Measurements from ENCODE around the gene FSTL1. TPM values are rescaled to one million over a fixed set of nuclear protein-coding genes. Genes with fewer than 3 reads are reported as not detected.

The FSTL1 gene, protein sequence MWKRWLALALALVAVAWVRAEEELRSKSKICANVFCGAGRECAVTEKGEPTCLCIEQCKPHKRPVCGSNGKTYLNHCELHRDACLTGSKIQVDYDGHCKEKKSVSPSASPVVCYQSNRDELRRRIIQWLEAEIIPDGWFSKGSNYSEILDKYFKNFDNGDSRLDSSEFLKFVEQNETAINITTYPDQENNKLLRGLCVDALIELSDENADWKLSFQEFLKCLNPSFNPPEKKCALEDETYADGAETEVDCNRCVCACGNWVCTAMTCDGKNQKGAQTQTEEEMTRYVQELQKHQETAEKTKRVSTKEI
- not detected in 2 replicates for total RNA-seq

DNA sequence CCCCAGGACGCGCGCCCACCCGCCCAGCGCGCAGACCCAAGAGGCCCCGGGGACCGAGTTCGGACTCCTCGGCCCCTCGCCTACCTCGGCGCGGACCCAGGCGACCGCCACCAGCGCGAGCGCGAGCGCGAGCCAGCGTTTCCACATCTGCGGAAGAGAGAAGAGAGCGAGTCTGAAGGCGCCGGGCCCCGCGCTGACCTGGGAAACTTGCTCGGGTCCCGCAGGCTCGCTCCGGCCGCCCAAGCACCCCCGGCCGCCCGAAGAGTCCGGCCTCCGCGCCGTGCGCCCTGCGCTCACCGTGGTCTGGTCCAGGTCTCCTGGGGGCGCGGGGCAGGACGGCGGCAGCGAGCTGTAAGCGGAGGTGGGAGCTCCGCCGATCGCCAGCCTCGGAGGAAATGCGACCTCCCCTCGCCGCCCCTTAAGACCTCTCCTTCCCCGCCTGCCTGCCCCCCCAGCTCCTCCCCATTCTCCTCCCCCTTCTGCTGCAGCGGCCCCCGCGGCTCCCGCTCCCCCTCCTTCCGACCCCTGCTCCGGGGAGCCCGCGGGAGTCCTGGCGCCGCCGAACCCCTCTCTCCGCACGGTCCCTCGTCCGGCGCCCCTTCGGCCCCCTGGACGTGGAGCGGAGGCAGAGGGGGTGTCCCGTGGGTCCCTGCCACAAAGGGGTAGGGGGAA lies at the start of gene FSTL1:
Gene FSTL1, minus strand, starts transcription at position 393 of the 672 bp plus-strand sequence. Its CDS starts 246 bp downstream, at position 147.
- peak within 1 kb of the TSS; percentile 82 for H3K4me3 Mint-ChIP-seq
- no peaks in the 10 kb centered on the region for H3K9me3 Mint-ChIP-seq
- peak within 1 kb of the TSS; percentile 15 for H3K27ac Mint-ChIP-seq
- no peak for DNase-seq (ENCODE audit: low spot score)
- H3K36me3 Mint-ChIP-seq (ENCODE audit: low read depth), result peaks cover 4% of the 10 kb centered on the region
- H3K4me1 Mint-ChIP-seq (ENCODE audit: low read depth), result no peaks in the 10 kb centered on the region
- H3K27me3 Mint-ChIP-seq (ENCODE audit: insufficient read depth), result peaks cover 46% of the 10 kb centered on the region
- intact Hi-C loops (cut with micrococcal nuclease), result no loop called here

DNA sequence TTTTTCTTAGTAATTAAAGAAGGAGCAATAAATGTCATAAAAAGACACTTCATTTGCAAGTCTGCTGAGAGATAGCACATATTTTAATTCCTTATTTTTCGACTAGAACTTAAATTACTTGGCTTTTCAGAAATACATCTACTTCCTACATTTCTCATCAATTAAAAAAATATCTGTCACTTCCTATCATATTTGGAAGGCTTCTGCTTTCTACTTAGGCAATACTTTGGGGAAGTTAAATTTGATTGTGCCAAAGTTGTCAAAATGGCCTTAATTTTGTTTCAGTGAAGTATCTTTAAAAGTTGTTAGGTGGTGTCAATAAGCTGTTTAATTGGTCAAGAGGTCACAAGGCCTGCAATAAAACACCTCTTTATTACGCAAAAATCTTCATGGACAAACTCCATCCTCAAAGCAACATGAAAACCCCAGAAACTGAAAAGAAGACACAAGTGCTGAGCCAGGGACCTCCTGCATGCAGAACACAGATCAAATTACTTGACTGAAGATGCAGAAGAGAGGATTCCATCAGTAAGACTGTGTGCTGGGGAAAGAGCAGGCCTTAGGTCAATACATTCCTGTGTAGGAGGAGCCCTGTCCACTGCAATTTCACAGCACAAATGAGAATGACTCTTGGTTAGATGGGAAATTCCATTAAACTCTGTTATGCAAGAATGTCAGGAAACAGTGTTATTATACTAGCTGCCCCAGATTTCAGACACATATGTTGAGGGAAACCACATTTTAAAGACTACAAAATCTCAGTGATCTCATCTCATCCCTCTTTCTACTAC lies 48.0 kb upstream of the FSTL1 start:
- no peak overlapping the region for H3K27ac Mint-ChIP-seq
- no peaks in the 10 kb centered on the region for H3K36me3 Mint-ChIP-seq (ENCODE audit: low read depth)
- no peak for DNase-seq (ENCODE audit: low spot score)
- no peak overlapping the region for H3K4me3 Mint-ChIP-seq
- H3K4me1 Mint-ChIP-seq (ENCODE audit: low read depth), result no peaks in the 10 kb centered on the region
- intact Hi-C loops (cut with micrococcal nuclease), result no loop called here
- H3K27me3 Mint-ChIP-seq (ENCODE audit: insufficient read depth), result peaks cover 5% of the 10 kb centered on the region
- H3K9me3 Mint-ChIP-seq, result peaks cover 9% of the 10 kb centered on the region

DNA sequence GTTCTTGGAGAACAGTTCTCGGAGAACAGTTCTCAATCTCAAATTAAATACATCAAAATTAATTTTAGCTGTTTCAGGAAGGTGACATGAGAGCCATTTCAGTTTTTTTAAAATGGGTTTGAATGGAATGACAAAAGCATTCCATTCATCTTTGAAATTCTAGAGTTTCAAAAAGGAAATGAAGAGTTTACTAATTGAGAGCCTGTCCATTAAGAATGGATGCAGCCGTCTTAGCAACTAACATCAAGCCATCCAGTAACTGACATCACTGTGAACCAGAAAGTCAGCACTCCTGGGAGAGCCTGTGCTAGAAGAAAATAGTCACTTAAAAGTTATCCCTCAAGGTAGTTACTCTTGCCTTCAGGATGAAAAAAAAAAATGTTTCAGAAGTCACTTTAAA lies 47.0 kb upstream of the FSTL1 start:
- DNase-seq (ENCODE audit: low spot score), result no peak
- Mint-ChIP-seq H3K9me3 (peaks cover 9% of the 10 kb centered on the region), H3K27ac (no peak overlapping the region), H3K4me1 (ENCODE audit: low read depth) (no peaks in the 10 kb centered on the region), H3K4me3 (no peak overlapping the region), H3K36me3 (ENCODE audit: low read depth) (no peaks in the 10 kb centered on the region), H3K27me3 (ENCODE audit: insufficient read depth) (peaks cover 5% of the 10 kb centered on the region)
- intact Hi-C loops (cut with micrococcal nuclease), result no loop called here

DNA sequence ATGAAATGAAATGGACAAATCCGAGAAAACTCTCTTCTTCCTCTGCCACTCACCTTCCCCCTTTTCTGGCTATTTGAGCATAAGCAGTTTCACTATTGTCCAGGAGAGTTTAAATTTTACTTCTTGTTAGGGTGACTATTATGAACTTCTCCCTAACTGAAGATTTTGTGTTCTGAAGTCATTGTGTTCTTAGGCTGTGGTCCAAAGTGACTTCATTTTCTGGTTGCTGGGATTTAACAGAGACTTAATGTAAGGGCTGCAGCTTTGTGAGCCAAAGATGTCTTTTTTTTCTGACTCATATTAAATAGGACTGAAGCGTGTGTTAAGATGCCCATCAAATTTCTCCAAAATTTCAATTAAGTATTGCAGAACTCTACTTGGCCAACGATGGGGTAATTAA lies 46.5 kb upstream of the FSTL1 start:
- peaks cover 9% of the 10 kb centered on the region for H3K9me3 Mint-ChIP-seq
- no peak overlapping the region for H3K4me3 Mint-ChIP-seq
- no peak overlapping the region for H3K27ac Mint-ChIP-seq
- no peaks in the 10 kb centered on the region for H3K4me1 Mint-ChIP-seq (ENCODE audit: low read depth)
- H3K36me3 Mint-ChIP-seq (ENCODE audit: low read depth), result no peaks in the 10 kb centered on the region
- intact Hi-C loops (cut with micrococcal nuclease), result no loop called here
- peaks cover 5% of the 10 kb centered on the region for H3K27me3 Mint-ChIP-seq (ENCODE audit: insufficient read depth)
- no peak for DNase-seq (ENCODE audit: low spot score)

DNA sequence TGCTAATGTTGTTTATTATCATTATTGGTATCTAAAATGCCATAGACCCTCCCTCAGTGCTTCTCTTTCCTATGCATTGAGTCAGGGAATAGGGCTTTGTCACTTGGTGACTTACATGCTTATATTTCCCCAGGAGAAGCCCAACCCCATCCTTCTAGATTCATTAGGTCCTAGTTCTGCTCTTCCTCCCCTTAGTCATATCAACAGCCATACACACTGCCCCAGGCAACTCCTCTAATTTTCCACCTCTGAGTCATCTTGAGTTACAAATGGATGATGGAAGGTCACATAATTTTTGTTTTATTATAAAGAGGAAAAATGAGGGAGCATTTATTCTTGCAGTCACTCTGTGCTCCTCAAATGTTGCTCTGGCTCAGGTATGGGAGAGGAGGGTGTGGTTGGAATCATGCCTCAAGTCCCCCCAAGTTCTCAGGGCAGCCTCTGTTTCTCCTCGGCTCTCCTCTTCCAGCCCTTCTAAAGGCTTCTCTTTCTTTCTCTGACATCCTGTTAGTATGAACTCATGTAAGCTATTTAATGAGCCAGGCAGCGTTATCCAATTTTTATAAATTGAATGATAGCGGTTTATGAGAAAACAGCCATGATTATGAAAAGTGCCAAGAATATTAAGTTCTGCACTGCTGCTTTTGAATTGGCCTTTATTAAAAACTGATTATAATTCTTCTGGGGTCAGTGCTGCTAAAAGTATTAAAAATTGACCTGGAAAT lies 45.6 kb upstream of the FSTL1 start:
- H3K36me3 Mint-ChIP-seq (ENCODE audit: low read depth), result no peaks in the 10 kb centered on the region
- no peak overlapping the region for H3K4me3 Mint-ChIP-seq
- peaks cover 5% of the 10 kb centered on the region for H3K27me3 Mint-ChIP-seq (ENCODE audit: insufficient read depth)
- no peak overlapping the region for H3K27ac Mint-ChIP-seq
- no peaks in the 10 kb centered on the region for H3K4me1 Mint-ChIP-seq (ENCODE audit: low read depth)
- peaks cover 9% of the 10 kb centered on the region for H3K9me3 Mint-ChIP-seq
- intact Hi-C loops (cut with micrococcal nuclease), result no loop called here
- DNase-seq (ENCODE audit: low spot score), result no peak

DNA sequence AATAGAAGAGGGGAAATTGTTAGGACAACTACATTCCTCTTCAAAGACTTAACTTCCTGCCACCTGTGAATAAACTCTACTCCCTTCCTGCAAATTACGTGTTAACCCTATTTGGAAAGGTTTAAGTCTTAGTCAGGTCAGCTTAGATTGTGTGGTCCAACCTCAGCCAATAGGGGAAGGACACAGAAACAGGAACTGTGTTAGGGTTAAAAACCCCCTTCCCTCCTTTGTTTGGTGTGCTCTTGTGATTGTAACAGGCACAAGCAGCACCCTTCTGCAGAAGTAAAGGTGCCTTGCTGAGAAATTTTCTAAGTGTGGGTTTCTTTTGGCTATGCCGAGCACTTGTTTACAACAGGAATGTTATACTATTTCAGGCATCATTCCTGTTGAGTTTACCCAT lies 45.0 kb upstream of the FSTL1 start:
- intact Hi-C loops (cut with micrococcal nuclease), result no loop called here
- Mint-ChIP-seq H3K27me3 (ENCODE audit: insufficient read depth) (peaks cover 5% of the 10 kb centered on the region), H3K27ac (no peak overlapping the region), H3K4me3 (no peak overlapping the region), H3K4me1 (ENCODE audit: low read depth) (no peaks in the 10 kb centered on the region), H3K36me3 (ENCODE audit: low read depth) (no peaks in the 10 kb centered on the region), H3K9me3 (peaks cover 9% of the 10 kb centered on the region)
- no peak for DNase-seq (ENCODE audit: low spot score)

DNA sequence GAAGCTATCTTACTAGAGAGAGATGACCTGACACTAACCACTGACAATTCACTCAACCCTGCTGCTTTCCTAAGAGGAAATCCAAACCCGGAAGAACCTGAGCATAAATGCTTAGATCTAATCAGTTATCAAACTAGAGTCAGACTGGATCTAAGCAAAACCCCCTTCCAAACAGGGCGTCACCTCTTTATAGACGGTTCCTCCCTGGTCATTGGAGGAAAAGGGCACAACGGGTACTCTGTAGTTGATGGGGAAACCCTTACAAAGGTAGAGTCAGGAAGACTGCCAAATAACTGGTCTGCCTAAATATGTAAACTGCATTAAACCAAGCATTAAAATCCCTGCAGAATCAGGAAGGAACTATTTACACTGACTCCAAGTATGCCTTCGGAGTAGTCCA lies 41.3 kb upstream of the FSTL1 start:
- no peaks in the 10 kb centered on the region for H3K4me1 Mint-ChIP-seq (ENCODE audit: low read depth)
- intact Hi-C loops (cut with micrococcal nuclease), result no loop called here
- peaks cover 2% of the 10 kb centered on the region for H3K27me3 Mint-ChIP-seq (ENCODE audit: insufficient read depth)
- no peak overlapping the region for H3K4me3 Mint-ChIP-seq
- H3K36me3 Mint-ChIP-seq (ENCODE audit: low read depth), result no peaks in the 10 kb centered on the region
- H3K27ac Mint-ChIP-seq, result no peak overlapping the region
- peaks cover 9% of the 10 kb centered on the region for H3K9me3 Mint-ChIP-seq
- DNase-seq (ENCODE audit: low spot score), result no peak

DNA sequence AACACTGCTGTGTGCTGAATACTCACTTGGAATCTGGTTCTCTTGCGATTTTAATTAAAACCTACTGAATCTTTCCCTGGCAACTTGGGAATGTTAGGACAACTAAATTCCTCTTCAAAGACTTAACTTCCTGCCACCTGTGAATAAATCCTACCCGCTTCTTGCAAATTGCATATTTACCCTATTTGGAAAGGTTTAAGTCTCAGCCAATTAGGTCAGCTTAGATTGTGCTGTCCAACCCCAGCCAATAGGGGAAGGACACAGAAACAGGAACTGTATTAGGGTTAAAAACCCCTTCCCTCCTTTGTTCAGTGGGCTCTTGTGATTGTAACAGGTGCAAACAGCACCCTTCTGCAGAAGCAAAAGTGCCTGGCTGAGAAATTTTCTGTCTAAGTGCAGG lies 38.6 kb upstream of the FSTL1 start:
- H3K27me3 Mint-ChIP-seq (ENCODE audit: insufficient read depth), result peaks cover 7% of the 10 kb centered on the region
- H3K4me1 Mint-ChIP-seq (ENCODE audit: low read depth), result no peaks in the 10 kb centered on the region
- no peak overlapping the region for H3K4me3 Mint-ChIP-seq
- DNase-seq (ENCODE audit: low spot score), result no peak
- H3K36me3 Mint-ChIP-seq (ENCODE audit: low read depth), result no peaks in the 10 kb centered on the region
- intact Hi-C loops (cut with micrococcal nuclease), result no loop called here
- peaks cover 4% of the 10 kb centered on the region for H3K9me3 Mint-ChIP-seq
- no peak overlapping the region for H3K27ac Mint-ChIP-seq

DNA sequence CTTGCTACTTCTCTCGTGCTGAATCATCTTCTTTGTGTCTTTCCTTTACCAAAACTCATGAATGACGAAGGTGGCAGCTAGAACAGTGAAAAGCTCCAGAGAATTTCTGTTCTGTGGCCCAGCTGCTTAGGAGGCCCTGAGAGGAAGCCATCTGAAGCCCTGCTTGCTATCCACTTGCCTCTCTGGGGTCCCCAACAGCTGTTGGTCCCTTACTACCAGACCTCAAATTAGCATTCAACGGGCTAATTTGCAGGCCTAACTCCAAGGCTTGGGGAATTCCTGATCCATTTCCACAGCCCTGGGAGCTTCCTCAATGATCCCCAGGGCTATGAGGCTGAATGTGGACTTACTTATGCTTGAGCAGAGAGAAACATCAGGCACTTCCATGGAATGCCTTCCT lies 37.5 kb upstream of the FSTL1 start:
- no peak overlapping the region for H3K27ac Mint-ChIP-seq
- H3K27me3 Mint-ChIP-seq (ENCODE audit: insufficient read depth), result peaks cover 5% of the 10 kb centered on the region
- intact Hi-C loops (cut with micrococcal nuclease), result no loop called here
- no peaks in the 10 kb centered on the region for H3K9me3 Mint-ChIP-seq
- H3K4me3 Mint-ChIP-seq, result no peak overlapping the region
- no peak for DNase-seq (ENCODE audit: low spot score)
- no peaks in the 10 kb centered on the region for H3K4me1 Mint-ChIP-seq (ENCODE audit: low read depth)
- no peaks in the 10 kb centered on the region for H3K36me3 Mint-ChIP-seq (ENCODE audit: low read depth)

DNA sequence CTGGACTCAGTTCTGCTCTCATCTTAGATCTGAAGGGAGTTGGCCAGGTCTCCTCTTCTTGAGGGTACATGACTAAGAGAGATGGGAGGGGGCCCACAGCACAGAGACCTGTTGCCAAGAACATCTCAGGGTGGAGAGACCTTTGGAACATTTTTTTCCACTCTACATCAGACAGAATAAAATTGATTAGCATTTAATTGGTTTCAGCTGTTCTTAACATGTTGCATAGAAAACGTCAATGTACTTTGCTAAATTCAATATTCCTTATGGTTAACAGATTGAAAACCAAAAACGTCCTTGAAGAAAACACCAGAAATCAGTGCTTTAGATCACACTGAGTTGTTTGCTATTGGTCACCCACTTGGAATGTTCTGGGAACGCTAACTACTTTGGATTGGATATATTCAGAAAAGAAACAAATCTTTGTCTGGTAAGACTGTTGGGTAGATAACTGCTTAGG lies 36.4 kb upstream of the FSTL1 start:
- Mint-ChIP-seq H3K36me3 (ENCODE audit: low read depth) (no peaks in the 10 kb centered on the region), H3K4me3 (no peak overlapping the region), H3K27ac (no peak overlapping the region), H3K4me1 (ENCODE audit: low read depth) (no peaks in the 10 kb centered on the region), H3K9me3 (no peaks in the 10 kb centered on the region), H3K27me3 (ENCODE audit: insufficient read depth) (peaks cover 5% of the 10 kb centered on the region)
- no peak for DNase-seq (ENCODE audit: low spot score)
- intact Hi-C loops (cut with micrococcal nuclease), result no loop called here

DNA sequence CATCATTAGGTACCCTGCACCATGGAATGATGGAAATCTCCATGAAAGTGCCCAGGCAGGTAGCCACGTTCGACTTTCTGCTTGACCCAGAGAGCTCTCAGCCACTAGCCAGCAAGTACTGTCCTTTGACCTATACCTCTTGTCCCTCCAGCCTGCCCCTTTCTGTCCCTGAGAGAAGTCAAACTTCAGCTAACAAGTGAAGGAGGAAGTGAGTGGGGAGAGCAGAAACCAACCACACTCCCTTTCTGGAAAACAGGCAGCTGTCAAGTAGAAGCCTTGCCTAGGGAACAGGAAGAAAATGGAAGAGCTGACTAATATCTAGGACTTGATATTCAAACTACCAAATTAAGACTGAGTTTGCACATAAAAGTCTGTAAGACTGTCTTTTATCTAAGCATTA lies 30.3 kb upstream of the FSTL1 start:
- H3K4me1 Mint-ChIP-seq (ENCODE audit: low read depth), result no peaks in the 10 kb centered on the region
- H3K27me3 Mint-ChIP-seq (ENCODE audit: insufficient read depth), result peaks cover 6% of the 10 kb centered on the region
- no peak overlapping the region for H3K27ac Mint-ChIP-seq
- no peak overlapping the region for H3K4me3 Mint-ChIP-seq
- H3K36me3 Mint-ChIP-seq (ENCODE audit: low read depth), result no peaks in the 10 kb centered on the region
- H3K9me3 Mint-ChIP-seq, result no peaks in the 10 kb centered on the region
- no peak for DNase-seq (ENCODE audit: low spot score)
- intact Hi-C loops (cut with micrococcal nuclease), result no loop called here

DNA sequence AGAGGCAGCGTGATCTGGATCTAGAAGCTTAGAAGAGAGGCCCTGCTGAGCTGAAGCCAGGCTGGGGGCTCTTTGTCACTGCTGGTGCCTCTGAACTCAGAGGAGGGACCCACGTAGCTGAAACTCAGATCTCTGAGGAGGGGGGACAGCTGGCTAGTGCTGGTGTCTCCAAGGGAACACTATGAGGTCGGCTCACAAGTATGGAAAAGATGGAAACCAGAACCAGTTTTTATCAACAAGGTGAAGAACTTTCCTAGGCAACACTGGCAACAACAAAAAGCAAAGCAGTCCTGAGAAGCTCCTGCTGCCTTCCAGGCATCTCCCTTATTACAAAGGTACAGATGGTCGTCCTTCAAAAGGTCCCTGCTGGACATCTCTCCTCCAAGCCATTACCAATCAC lies 27.0 kb upstream of the FSTL1 start:
- Mint-ChIP-seq H3K4me3 (no peak overlapping the region), H3K27me3 (ENCODE audit: insufficient read depth) (peaks cover 3% of the 10 kb centered on the region), H3K27ac (no peak overlapping the region), H3K4me1 (ENCODE audit: low read depth) (no peaks in the 10 kb centered on the region), H3K9me3 (no peaks in the 10 kb centered on the region), H3K36me3 (ENCODE audit: low read depth) (no peaks in the 10 kb centered on the region)
- DNase-seq (ENCODE audit: low spot score), result no peak
- intact Hi-C loops (cut with micrococcal nuclease), result no loop called here

All from activated T-helper 1 cell treated with anti-CD3 and anti-CD28 coated beads, Interleukin-12 subunit alpha, Interleukin-12 subunit beta, Interleukin-2, Interleukin-4 antibody, amounts not matched to agents 30 ng/mL and 10 ng/mL and 1 ng/mL, durations not matched to agents 14 hours and 24 hours and 36 hours (primary cell).